HG03520 (cell line): ENCODE measurements around the gene CTAG2.
"Not testable (repeated sequence)": the region's sequence is repeated elsewhere in the genome, so short reads cannot be mapped to it uniquely, and the experiment has no call there.

Experiments used
- ATAC-seq: cut with Tn5 transposase; IDR thresholded peaks from one replicate; pipeline ENCODE4 v1.9.1; 2021; ENCODE audit warnings: mild to moderate bottlenecking, moderate library complexity; ENCODE audit not compliant: unreplicated experiment

CTAG2 gene

DNA sequence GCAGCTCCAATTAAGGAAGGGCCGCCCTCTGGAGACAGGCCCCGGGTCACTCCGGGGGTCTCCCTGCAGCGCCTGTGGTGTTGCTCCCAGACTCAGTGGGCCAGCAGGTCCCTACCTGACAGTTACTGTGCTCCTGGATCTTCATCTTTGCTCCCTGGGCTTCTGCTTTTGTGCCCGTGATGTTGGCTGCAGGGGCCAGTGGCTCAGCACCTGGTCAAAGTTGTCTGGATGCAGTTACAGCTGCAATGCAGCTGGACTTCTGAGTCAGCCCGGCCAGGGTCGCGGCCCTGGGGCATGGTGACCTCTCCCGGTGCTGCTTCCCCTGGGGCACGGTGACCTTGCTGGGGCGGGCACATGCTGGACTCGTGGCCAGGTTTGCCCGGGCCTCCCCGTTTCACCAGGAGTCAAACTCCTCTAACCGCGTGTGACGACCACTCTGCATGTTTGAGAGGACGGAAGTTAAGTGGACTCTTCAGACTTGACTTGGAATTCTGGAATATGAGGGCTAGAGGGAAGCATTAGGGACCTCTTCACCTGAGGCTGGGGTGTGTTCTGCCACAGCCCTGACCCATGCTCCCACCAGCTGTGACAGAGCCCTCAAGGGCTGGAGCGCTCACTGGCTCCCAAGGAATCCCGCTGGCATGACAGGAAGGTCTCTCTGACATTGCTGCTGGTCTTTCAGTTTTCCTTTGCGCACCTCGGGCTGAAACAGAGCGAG, 3.7 kb downstream of the CTAG2 start:
- ATAC-seq, result no peak

GRCh38 chrX:154648931-154649330, 4.4 kb downstream of the CTAG2 start:
- no peak for ATAC-seq

GRCh38 chrX:154645745-154646378, 7.5 kb downstream of the CTAG2 start:
- ATAC-seq, result not testable (repeated sequence)

GRCh38 chrX:154643708-154644107, 9.7 kb downstream of the CTAG2 start:
- ATAC-seq, result not testable (repeated sequence)

GRCh38 chrX:154641740-154642139, 11.6 kb downstream of the CTAG2 start:
- not testable (repeated sequence) for ATAC-seq

- ATAC-seq, result not testable (repeated sequence)
Observed at GRCh38 chrX:154633661-154634060, 19.7 kb downstream of the CTAG2 start.

DNA sequence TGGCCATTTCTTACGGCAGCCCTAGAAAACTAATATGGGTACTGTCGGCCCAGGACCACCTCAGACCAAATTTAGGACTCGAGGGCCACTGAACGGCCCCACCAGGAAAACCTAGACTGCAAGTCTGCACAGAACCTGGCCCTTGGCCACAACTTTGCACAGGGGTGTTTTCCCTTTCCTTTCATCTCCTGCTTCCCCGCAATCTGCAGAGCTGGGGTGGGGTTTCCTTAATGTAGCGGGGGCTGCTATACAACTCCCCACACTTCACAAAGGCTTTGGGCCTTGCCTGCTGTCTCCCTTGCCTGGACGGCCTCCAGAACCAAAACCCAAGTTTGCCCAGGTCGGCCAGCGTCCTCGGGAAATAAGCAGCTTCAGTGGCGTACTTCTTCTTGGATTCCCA, 22.4 kb downstream of the CTAG2 start:
- ATAC-seq, result not testable (repeated sequence)

GRCh38 chrX:154628960-154629359, 24.4 kb downstream of the CTAG2 start:
- not testable (repeated sequence) for ATAC-seq

- not testable (repeated sequence) for ATAC-seq
Observed at GRCh38 chrX:154620767-154621414, 32.5 kb downstream of the CTAG2 start.

- not testable (repeated sequence) for ATAC-seq
Observed at GRCh38 chrX:154619182-154619581, 34.2 kb downstream of the CTAG2 start, which contains the start of gene CTAG1B. Gene CTAG1B (minus strand): TSS chrX:154619282. CDS start chrX:154619218, 64 bp downstream.

DNA sequence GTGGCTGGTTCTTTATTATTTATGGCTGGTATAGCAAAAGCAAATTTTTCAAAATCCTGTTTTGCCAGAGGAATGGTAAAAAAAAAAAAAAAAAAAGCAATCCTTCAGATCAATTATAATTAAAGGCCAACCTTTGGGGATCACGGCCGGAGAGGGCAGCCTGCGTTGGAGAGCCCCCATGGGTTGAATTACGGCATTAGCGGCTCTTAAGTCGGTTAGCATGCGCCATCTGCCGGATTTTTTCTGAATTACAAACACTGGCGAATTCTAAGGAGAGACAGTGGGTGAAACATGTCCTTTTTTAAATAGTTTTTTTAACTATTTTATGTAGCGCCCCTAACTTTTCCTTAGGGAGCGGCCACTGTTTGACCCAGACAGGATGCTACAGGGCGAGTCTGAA, 39.8 kb downstream of the CTAG2 start:
- not testable (repeated sequence) for ATAC-seq

DNA sequence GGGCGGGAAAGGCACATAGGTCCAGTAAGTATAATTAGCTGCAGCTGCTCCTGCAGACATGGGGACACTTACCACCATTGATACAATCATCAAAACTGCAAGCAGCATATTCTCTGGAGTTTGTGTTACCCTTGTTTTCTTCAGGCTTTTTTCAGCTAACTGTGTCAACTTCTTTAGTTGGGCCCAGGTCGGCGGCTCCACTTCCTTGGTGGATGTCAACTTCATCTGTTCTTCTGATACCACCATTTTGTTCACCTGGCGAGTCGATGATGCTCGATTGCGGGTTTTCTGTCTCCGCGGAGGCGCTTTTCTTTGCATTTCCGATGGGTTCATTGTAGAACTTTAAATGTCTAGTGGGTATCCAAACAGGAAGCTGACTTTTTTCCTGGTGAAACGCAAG, 42.2 kb downstream of the CTAG2 start:
- not testable (repeated sequence) for ATAC-seq

DNA sequence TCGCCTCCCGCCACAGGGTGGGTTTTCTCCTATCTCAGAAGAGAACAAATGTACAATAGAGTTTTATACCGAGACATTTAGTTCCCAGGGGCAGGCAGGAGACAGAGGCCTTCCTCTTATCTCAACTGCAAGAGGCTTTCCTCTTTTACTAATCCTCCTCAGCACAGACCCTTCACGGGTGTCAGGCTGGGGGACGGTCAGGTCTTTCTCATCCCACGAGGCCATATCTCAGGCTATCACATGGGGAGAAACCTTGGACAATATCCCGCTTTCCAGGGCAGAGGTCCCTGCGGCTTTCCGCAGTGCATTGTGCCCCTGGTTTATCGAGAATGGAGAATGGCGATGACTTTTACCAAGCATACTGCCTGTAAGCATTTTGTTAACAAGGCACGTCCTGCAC, 44.6 kb downstream of the CTAG2 start:
- not testable (repeated sequence) for ATAC-seq

DNA sequence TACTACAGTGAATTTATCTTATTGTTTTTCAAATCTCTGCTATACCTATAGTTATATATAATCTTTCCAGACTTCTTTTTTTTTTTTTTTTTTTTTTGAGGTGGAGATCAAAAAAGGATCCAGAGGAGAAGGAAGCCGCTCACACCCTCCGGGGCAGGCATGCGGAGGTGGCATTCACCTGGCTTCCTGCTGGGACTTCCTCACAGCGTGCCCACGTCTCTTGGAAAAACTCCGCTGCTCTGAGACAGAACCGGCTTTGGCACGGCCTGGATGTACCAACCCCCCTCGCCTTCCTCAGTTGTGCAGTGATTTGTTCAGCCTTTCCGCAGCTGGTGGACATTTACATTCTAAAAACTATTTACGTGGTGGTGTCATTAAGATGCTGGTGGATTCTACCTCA, 45.4 kb downstream of the CTAG2 start:
- not testable (repeated sequence) for ATAC-seq

DNA sequence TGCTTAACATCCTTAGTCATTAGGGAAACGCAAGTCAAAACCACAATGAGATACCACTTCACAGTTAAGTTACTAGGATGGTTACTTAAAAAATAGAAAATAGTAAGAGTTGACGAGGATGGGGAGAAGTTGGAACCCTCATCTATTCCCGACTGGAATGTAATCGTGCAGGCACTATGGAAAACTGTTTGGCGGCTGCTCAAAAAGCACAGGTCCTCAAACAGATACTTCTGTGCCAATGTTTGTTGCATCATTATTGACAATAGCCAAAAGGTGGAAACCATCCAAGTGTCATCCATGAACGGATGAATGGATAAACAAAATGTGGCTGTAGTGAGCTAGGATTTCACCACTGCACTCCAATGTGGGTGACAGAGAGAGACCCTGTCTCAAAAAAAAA, 46.0 kb downstream of the CTAG2 start:
- no peak for ATAC-seq

GRCh38 chrX:154605566-154605965, 47.8 kb downstream of the CTAG2 start:
- ATAC-seq, result no peak

DNA sequence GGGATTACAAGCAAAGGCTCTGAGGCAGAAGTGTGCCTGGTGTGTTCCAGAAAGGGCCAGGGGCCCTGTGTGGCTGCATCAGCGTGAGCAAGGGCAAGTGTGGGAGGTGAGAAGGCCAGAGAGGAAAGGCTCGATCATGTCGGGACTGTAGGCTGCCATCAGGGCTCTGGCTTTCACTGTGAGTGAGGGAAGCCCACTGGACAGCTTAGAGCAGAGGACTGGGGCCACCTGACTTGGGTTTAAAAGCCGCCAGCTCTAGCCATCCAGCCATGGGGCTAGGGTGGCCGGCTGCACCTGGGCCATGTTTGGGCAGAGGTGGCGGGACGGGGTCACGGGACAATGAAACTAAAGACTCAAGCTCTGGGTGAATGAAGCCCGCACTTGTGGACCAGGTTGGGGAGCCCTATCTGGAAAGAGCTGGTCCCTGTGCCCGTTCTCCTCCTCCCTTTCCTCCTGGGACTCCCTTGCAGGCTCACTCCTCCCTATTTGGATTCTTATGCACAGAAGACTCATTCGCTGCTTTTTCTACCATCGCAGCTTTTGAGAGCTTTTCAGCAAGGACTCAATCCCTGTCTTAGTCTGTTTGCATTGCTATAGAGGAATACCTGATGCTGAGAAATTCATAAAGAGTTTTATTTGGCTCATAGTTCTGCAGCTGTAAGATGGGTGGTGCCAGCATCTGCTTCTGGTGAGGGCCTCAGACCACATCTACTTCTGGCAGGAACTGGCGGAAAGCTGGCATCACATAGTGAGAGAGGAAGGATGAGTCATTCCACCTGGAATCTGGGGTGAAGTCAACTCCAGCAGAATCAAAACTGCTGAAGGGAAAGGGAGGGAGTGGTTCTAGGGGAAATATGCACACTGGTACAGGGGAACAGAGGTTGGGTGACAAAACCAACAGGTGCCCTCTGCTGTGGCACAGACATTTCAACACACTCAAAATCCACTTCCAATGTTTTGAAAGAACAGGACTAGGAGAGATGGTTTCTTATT, 49.6 kb downstream of the CTAG2 start:
- ATAC-seq, result no peak

DNA sequence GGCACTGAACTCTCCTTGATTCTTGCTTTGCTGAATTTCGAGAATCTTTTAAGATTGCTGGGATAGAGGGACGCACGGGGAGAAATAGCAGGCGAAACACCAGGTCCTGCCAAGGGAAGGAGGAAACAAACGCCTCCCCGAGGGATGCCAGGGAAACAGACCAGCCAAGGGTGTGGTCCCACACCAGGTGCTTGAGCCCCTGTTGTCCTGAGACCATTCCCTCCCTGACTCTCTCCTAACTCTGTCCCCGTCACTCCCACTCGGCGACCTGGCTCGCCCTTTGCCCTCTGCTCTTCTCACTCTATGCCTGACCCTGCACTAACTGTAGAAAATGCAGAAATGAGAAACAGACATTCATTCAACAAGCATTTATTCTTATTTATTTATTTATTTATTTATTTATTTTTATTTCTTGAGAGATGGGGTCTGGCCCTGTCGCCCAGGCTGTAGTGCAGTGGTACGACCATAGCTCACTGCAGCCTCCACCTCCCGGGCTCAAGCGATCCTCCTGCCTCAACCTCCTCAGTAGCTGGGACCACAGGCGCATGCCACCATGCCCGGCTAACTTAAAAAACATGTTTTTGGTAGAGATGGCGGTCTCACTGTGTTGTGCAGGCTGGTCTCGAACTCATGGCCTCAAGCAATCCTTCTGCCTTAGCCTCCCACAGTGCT, 50.5 kb downstream of the CTAG2 start:
- no peak for ATAC-seq

DNA sequence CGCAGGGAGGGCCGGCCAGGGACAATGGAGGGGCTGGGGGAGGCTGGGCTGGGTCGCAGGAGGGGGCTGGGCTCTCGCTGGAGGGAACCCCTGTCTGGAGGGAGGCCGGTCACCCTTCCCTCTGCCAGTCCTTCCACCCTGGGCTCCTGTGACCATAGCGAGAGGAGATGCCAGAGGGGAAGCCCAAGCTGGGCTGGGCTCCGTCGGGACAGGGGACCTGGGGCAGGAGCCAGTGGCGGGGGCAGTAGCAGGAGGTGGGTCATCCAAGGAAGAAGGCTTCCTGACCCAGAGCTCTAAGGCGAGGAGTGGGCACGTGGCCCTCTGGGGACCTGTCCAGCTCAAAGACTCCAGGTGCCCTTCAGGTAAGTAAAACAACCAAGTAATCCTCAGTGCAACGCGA, 51.2 kb downstream of the CTAG2 start:
- ATAC-seq, result no peak
